ENCODE measurements around the gene ZNF784. TPM values are rescaled to one million over a fixed set of nuclear protein-coding genes. Genes with fewer than 3 reads are reported as not detected.
A peak's percentile ranks its signal among the peaks of the same experiment; 100 is the strongest.

The ZNF784 gene
- total and polyA plus RNA-seq, 7 donors, result 4.9 to 22.2 (median 10.4) TPM

DNA sequence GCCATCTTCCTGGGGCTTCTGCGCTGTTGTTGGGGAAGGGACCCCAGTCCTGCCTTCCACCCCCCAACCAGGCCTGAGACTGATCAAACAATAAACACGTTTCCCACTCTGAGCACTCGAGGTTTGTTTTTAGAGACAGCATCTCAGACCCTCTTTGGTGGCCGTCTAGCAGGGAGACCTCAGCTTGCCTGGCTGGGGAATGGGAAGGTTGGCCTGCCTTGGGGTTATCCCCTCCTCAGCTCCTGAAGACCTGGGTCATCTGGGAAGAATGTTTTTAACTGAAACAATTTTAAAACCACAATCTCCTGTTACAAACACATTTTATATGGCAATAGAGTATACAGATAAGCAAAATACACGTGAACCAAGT, 21.1 kb upstream of the ZNF784 start:
- 61 to 74% (median 68%) methylated on average over 5 of the region's 5 CpGs for WGBS, 3 donors
- no peak overlapping the region for H3K4me3 ChIP-seq
- H3K27ac ChIP-seq, result no peak overlapping the region
- peaks cover 0 to 17% of the 10 kb centered on the region in 2 donors for H3K36me3 ChIP-seq (ENCODE audit: insufficient read depth in 1 of 2, low read depth in 1 of 2)
- DNase-seq, result peak in 1 of 2 donors; percentile 14
- ATAC-seq, result no peak
- intact Hi-C loops (cut with DNase I), result no loop called here
- H3K9me3 ChIP-seq, result no peaks in the 10 kb centered on the region
- H3K27me3 ChIP-seq (ENCODE audit: insufficient read depth in 3 of 3, low read length in 2 of 3), result no peaks in the 10 kb centered on the region
- peaks cover 39% of the 10 kb centered on the region for H3K4me1 ChIP-seq
- TF ChIP-seq, protein P1, sequence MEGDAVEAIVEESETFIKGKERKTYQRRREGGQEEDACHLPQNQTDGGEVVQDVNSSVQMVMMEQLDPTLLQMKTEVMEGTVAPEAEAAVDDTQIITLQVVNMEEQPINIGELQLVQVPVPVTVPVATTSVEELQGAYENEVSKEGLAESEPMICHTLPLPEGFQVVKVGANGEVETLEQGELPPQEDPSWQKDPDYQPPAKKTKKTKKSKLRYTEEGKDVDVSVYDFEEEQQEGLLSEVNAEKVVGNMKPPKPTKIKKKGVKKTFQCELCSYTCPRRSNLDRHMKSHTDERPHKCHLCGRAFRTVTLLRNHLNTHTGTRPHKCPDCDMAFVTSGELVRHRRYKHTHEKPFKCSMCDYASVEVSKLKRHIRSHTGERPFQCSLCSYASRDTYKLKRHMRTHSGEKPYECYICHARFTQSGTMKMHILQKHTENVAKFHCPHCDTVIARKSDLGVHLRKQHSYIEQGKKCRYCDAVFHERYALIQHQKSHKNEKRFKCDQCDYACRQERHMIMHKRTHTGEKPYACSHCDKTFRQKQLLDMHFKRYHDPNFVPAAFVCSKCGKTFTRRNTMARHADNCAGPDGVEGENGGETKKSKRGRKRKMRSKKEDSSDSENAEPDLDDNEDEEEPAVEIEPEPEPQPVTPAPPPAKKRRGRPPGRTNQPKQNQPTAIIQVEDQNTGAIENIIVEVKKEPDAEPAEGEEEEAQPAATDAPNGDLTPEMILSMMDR (IDR thresholded peaks at IDR 0.05), result no peak

DNA sequence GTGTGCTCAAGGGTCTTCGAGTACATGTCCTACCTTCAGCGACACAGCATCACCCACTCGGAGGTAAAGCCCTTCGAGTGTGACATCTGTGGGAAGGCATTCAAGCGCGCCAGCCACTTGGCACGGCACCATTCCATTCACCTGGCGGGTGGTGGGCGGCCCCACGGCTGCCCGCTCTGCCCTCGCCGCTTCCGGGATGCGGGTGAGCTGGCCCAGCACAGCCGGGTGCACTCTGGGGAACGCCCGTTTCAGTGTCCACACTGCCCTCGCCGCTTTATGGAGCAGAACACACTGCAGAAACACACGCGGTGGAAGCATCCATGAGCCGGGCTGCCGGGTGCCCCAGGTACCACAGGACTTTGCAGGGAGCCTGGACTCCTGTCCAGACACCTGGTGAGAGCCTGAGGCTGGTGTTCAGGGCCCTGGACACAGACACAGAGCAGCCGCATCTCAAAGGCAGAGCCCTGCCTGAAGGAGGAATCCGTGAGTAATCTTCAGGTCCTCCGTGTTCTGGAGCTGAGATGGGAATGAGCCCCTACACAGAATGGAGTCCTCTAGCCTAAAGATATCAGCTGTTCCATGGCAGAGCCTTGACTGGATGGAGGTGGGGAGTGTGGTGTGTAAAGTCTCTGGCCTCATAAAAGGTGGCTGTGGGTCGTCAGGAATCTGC, 20.6 kb upstream of the ZNF784 start:
- WGBS, 3 donors, result 81 to 83% (median 82%) methylated on average over 28 of the region's 28 CpGs
- no peak for ATAC-seq
- intact Hi-C loops (cut with DNase I), result no loop called here

DNA sequence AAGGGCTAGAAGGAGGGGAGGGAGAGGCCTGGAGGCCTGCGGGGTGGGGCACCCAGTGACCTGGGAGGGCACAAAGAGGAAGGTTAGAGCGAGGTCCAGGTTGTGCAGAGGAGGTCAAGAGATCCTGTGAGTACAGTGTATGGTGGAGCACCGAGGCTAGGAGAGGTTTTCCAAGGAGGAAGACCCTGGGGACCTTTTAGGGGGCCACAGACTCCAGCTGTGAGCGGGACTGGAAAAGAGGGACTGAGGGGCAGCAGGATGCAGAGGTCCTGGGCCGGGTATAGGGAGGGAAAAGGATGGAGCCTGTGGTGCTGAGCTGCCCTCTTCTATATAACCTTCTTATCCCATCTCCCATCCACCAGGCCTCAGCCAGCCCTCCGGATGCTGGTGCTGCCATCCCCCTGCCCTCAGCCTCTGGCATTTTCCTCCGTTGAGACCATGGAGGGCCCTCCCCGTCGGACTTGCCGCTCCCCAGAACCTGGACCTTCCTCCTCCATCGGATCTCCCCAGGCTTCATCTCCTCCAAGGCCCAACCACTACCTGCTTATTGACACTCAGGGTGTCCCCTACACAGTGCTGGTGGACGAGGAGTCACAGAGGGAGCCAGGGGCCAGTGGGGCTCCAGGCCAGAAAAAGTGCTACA, 19.9 kb upstream of the ZNF784 start:
- Histone ChIP-seq H3K27ac (peak overlapping the region; percentile 79), H3K36me3 (ENCODE audit: insufficient read depth in 1 of 2, low read depth in 1 of 2) (peaks cover 0 to 16% of the 10 kb centered on the region in 2 donors), H3K27me3 (ENCODE audit: insufficient read depth in 3 of 3, low read length in 2 of 3) (no peaks in the 10 kb centered on the region), H3K4me3 (peak overlapping the region; percentile 87), H3K9me3 (no peaks in the 10 kb centered on the region), H3K4me1 (peaks cover 50% of the 10 kb centered on the region)
- intact Hi-C loops (cut with DNase I), result no loop called here
- 39 to 45% (median 45%) methylated on average over 11 to 12 of the region's 12 CpGs for WGBS, 3 donors
- no peak for ATAC-seq
- TF ChIP-seq, protein P1 (IDR thresholded peaks at IDR 0.05), result no peak
- no peak for DNase-seq

More for the DNA sequence above, 20.6 kb upstream of the ZNF784 start:
- Histone ChIP-seq H3K36me3 (ENCODE audit: insufficient read depth in 1 of 2, low read depth in 1 of 2) (peaks cover 0 to 16% of the 10 kb centered on the region in 2 donors), H3K9me3 (no peaks in the 10 kb centered on the region), H3K4me1 (peaks cover 44% of the 10 kb centered on the region), H3K4me3 (peak overlapping the region; percentile 87), H3K27ac (peak overlapping the region; percentile 79), H3K27me3 (ENCODE audit: insufficient read depth in 3 of 3, low read length in 2 of 3) (no peaks in the 10 kb centered on the region)
- DNase-seq, result no peak
- TF ChIP-seq, protein P1 (IDR thresholded peaks at IDR 0.05), result no peak

DNA sequence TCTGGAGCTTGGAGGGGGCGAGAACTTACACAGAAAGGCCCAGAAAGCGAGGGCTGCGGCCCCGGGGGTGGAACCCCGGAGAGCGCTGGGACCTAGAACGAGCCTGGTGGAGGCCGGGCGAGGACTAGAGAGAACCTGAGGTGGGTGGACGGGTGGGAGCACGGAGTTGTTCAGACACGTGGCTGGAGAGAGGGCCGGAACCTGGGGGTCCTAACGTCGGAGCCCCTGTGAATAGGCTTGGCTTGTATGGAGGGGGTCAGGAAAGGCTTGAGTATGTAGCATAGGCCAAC, 19.5 kb upstream of the ZNF784 start:
- Histone ChIP-seq H3K36me3 (ENCODE audit: insufficient read depth in 1 of 2, low read depth in 1 of 2) (peaks cover 0 to 16% of the 10 kb centered on the region in 2 donors), H3K27ac (peak overlapping the region; percentile 79), H3K4me3 (peak overlapping the region; percentile 87), H3K9me3 (no peaks in the 10 kb centered on the region), H3K27me3 (ENCODE audit: insufficient read depth in 3 of 3, low read length in 2 of 3) (no peaks in the 10 kb centered on the region), H3K4me1 (peaks cover 52% of the 10 kb centered on the region)
- ATAC-seq (no peak), DNase-seq (no peak)
- WGBS, 3 donors, result 0 to 1% (median 0%) methylated on average over 14 to 15 of the region's 15 CpGs
- intact Hi-C loops (cut with DNase I), result no loop called here
- TF ChIP-seq, protein P1 (IDR thresholded peaks at IDR 0.05), result no peak

Data from psoas muscle (tissue), 8 donors.